Measurements from ENCODE around the gene MROH2A. TPM values are rescaled to one million over a fixed set of nuclear protein-coding genes. Genes with fewer than 3 reads are reported as not detected.
A peak's percentile ranks its signal among the peaks of the same experiment; 100 is the strongest.

Gene MROH2A
- total RNA-seq, 4 donors from 2014 or later = not detected

DNA sequence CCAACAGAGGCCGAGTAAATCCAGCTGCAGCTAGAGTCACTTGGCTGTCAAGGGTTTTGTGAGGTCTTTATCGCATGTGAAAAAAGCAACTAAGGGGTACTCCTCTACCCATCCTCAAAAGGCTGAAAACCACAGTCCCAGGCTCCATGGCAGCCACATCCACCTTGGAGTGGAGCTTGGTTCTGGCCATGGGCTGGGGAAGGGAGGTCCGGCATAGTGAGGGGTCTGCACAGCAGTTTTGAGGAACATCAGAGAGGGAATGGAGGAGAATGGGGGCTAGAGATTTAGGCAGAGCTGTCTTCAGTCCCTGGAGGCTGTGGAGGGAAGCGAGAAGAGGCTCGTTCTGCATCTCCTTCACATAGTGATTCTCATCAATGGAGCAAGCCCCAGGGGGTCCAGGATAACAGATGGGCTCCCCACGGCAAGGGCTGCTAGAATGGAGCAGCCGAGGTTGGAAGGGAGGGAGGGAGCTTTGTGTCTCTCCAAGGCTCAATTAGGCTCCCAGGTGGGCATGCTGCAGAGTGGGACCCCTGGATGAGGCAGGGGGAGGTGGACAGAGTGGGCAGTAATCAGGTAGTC is 21.0 kb downstream of the MROH2A start:
- intact Hi-C loops (cut with DNase I) = no loop called here
- DNase-seq (ENCODE audit: extremely low spot score) = no peak
- H3K4me3 ChIP-seq = no peak overlapping the region
- WGBS = 56% methylated on average over 7 of the region's 7 CpGs
- H3K9me3 ChIP-seq = no peaks in the 10 kb centered on the region
- no peaks in the 10 kb centered on the region for H3K27me3 ChIP-seq
- H3K36me3 ChIP-seq = no peaks in the 10 kb centered on the region
- H3K27ac ChIP-seq (replicated peaks in 1 of 4) = no peak overlapping the region
- H3K4me1 ChIP-seq = no peaks in the 10 kb centered on the region
- TF ChIP-seq POLR2AphosphoS5 (IDR thresholded peaks at IDR 0.05) (no peak), EP300 (IDR thresholded peaks at IDR 0.05) (no peak), POLR2A (IDR thresholded peaks at IDR 0.05; ENCODE audit: low read depth) (no peak)
- TF ChIP-seq, protein P1, sequence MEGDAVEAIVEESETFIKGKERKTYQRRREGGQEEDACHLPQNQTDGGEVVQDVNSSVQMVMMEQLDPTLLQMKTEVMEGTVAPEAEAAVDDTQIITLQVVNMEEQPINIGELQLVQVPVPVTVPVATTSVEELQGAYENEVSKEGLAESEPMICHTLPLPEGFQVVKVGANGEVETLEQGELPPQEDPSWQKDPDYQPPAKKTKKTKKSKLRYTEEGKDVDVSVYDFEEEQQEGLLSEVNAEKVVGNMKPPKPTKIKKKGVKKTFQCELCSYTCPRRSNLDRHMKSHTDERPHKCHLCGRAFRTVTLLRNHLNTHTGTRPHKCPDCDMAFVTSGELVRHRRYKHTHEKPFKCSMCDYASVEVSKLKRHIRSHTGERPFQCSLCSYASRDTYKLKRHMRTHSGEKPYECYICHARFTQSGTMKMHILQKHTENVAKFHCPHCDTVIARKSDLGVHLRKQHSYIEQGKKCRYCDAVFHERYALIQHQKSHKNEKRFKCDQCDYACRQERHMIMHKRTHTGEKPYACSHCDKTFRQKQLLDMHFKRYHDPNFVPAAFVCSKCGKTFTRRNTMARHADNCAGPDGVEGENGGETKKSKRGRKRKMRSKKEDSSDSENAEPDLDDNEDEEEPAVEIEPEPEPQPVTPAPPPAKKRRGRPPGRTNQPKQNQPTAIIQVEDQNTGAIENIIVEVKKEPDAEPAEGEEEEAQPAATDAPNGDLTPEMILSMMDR (IDR thresholded peaks at IDR 0.05) = no peak

DNA sequence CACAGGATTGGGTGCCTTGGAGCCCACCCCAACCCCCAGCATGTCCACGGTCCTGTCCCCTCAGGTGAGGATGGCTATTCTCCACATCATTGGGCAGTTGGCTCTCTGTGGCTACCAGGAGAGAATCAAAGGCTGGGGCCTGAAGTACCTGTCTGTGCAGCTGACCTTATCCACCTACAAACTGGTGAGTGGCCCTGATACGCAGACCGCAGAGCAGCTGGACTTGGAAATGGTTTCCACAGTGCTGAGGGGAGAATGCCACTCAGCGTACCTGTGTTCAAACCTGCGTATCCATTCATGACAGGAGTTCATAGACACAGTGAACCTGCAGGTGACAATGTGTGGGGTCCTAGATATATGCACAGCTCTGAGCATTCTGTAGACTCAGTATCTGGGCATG is 21.6 kb downstream of the MROH2A start:
- no peaks in the 10 kb centered on the region for H3K9me3 ChIP-seq

DNA sequence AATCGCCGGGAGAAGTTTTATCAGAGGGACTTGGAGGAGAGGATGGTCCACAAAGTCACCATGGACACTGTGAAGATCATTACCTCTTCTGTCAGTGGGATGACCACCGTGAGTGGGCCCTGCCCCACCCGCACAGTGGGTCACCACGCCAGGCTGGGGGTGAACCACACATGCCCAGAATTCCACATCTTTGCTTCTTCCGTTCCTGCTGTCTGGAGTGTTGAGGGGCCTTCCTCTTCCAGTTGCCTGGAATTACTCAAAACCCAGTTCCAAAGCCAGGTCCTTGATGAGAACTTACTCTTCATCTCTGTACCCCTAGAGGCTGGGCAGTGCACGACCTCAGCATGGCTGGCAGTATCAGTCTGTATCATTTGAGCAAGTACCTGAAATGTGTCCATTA is 22.1 kb downstream of the MROH2A start:
- Histone ChIP-seq H3K4me3 (no peak overlapping the region), H3K4me1 (no peaks in the 10 kb centered on the region), H3K9me3 (no peaks in the 10 kb centered on the region), H3K27ac (replicated peaks in 1 of 4) (no peak overlapping the region), H3K27me3 (no peaks in the 10 kb centered on the region), H3K36me3 (no peaks in the 10 kb centered on the region)
- WGBS = 93% methylated on average over 7 of the region's 7 CpGs
- TF ChIP-seq EP300 (IDR thresholded peaks at IDR 0.05) (no peak), POLR2AphosphoS5 (IDR thresholded peaks at IDR 0.05) (no peak), POLR2A (IDR thresholded peaks at IDR 0.05; ENCODE audit: low read depth) (no peak)
- TF ChIP-seq, protein P1 (IDR thresholded peaks at IDR 0.05) = no peak
- no peak for DNase-seq (ENCODE audit: extremely low spot score)
- intact Hi-C loops (cut with DNase I) = no loop called here

More for the DNA sequence above, 21.6 kb downstream of the MROH2A start:
- 48% methylated on average over 5 of the region's 5 CpGs for WGBS
- Histone ChIP-seq H3K27ac (replicated peaks in 1 of 4) (no peak overlapping the region), H3K4me1 (no peaks in the 10 kb centered on the region), H3K27me3 (no peaks in the 10 kb centered on the region), H3K4me3 (no peak overlapping the region), H3K36me3 (no peaks in the 10 kb centered on the region)
- TF ChIP-seq, protein P1 (IDR thresholded peaks at IDR 0.05) = no peak
- no peak for TF ChIP-seq POLR2AphosphoS5 (IDR thresholded peaks at IDR 0.05)
- TF ChIP-seq EP300 (IDR thresholded peaks at IDR 0.05) = no peak
- no peak for TF ChIP-seq POLR2A (IDR thresholded peaks at IDR 0.05; ENCODE audit: low read depth)
- intact Hi-C loops (cut with DNase I) = no loop called here
- no peak for DNase-seq (ENCODE audit: extremely low spot score)

DNA sequence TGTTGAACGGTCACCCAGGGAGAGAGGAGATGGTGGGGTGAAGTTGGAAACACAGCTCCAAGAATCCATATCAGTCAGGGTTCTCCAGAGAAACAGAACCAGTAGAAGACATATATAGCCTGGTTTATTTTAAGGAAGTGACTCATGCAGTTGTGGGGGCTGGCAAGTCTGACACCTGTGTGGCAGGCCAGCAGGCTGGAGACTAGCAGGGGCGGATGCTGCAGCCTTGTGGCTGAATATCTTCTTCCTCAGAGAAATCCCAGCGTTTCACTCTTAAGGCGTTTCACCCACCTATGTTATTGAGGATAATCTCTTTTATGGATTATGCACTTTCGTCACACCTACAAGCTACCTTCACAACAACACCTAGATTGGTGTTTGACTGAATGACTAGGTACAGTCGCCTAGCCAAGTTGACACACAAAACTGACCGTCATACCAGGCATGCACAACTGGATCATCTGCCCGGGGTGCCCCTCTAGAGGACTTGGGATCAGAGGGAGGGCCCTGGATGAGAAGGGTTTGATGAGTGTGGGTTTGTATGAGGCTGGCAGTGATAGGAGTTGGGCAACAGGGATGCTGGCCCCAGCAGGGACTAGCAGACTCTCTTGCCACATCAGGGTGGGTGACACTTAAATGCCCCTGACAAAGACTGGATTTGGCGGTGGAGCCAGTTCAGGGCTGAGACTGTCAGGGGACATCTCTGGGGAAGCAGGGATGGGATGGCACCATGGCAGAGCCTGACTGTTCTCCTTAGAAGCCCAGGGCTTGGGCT is 23.4 kb downstream of the MROH2A start:
- no peaks in the 10 kb centered on the region for H3K36me3 ChIP-seq
- H3K9me3 ChIP-seq = no peaks in the 10 kb centered on the region
- intact Hi-C loops (cut with DNase I) = no loop called here
- no peak overlapping the region for H3K4me3 ChIP-seq
- no peak for TF ChIP-seq POLR2AphosphoS5 (IDR thresholded peaks at IDR 0.05)
- TF ChIP-seq, protein P1 (IDR thresholded peaks at IDR 0.05) = no peak
- TF ChIP-seq POLR2A (IDR thresholded peaks at IDR 0.05; ENCODE audit: low read depth) = no peak
- no peak for TF ChIP-seq EP300 (IDR thresholded peaks at IDR 0.05)
- WGBS = 82% methylated on average over 9 of the region's 9 CpGs
- H3K27ac ChIP-seq (replicated peaks in 1 of 4) = no peak overlapping the region
- no peaks in the 10 kb centered on the region for H3K4me1 ChIP-seq
- H3K27me3 ChIP-seq = no peaks in the 10 kb centered on the region
- DNase-seq (ENCODE audit: extremely low spot score) = peak; percentile 55
